HEK293 (cell line): ENCODE results near the gene HOXA10.

ENCODE experiments used
- CTCF ChIA-PET: fragments of 350-600 bp; formaldehyde crosslinking; extraction: SDS; loops from one replicate; lab custom pipeline; 2021; ENCODE audit warnings: antibody characterized with exemption; lab: Yijun Ruan, JAX
- POLR2A ChIA-PET: fragments of 300-600 bp; formaldehyde crosslinking; extraction: SDS; loops from one replicate; lab custom pipeline; 2020; ENCODE audit warnings: antibody characterized with exemption, inconsistent platforms; lab: Yijun Ruan, JAX
- H3K27ac ChIP-seq: fragments of 200-500 bp; sonication (Bioruptor generic); 2 replicates; pipeline ENCODE4 v1.5.1; 2014; ENCODE audit warnings: low read depth, low read length, control low read depth, inconsistent platforms; ENCODE audit errors: extremely low read depth
- H3K36me3 ChIP-seq, 2 experiments: fragments of 200-500 bp in 1 of 2; sonication (Bioruptor generic) in 1 of 2; 1 replicate in 1 of 2; 2 replicates in 1 of 2; pipeline ENCODE4 v1.5.1; 2014 to 2017; ENCODE audit warnings: inconsistent platforms in 2 of 2, low read length in 2 of 2; ENCODE audit not compliant: control insufficient read depth in 2 of 2, insufficient read depth in 1 of 2
- H3K4me1 ChIP-seq: fragments of 200-500 bp; sonication (Bioruptor generic); 2 replicates; pipeline ENCODE4 v1.5.1; 2014; ENCODE audit warnings: mild to moderate bottlenecking, low read length, inconsistent platforms; ENCODE audit not compliant: control insufficient read depth, insufficient read depth
- H3K4me3 ChIP-seq: 2 replicates; pipeline ENCODE4 v1.5.1; 2011; ENCODE audit warnings: low read depth, mild to moderate bottlenecking, control low read depth, low read length, moderate library complexity
- H3K9me3 ChIP-seq: fragments of 200-500 bp; sonication (Bioruptor generic); 2 replicates; pipeline ENCODE4 v1.5.1; 2014; ENCODE audit warnings: low read depth, low read length, inconsistent platforms; ENCODE audit not compliant: control insufficient read depth, insufficient read depth
- EGR2 ChIP-seq: fragments of 450-650 bp; formaldehyde crosslinking; IDR thresholded peaks from 2 replicates; pipeline ENCODE4 v1.5.1; 2016; ENCODE audit warnings: low read depth, missing biosample characterization, missing genetic modification characterization
- KLF10 ChIP-seq: fragments of 450-650 bp; IDR thresholded peaks from 2 replicates; pipeline ENCODE4 v1.5.1; 2018; ENCODE audit warnings: missing biosample characterization, mild to moderate bottlenecking, missing genetic modification characterization
- OSR2 ChIP-seq: fragments of 450-650 bp; formaldehyde crosslinking; IDR thresholded peaks from 2 replicates; pipeline ENCODE4 v1.5.1; 2016; ENCODE audit warnings: missing biosample characterization, missing genetic modification characterization
- OVOL3 ChIP-seq: fragments of 450-650 bp; formaldehyde crosslinking; IDR thresholded peaks from 2 replicates; pipeline ENCODE4 v1.5.1; 2016; ENCODE audit warnings: missing biosample characterization, missing genetic modification characterization
- SCRT2 ChIP-seq: fragments of 450-650 bp; formaldehyde crosslinking; IDR thresholded peaks from 2 replicates; pipeline ENCODE4 v1.5.1; 2016; ENCODE audit warnings: missing biosample characterization, missing genetic modification characterization
- ZFHX2 ChIP-seq: fragments of 450-650 bp; formaldehyde crosslinking; conservative IDR thresholded peaks from 2 replicates; pipeline ENCODE4 v1.5.1; 2016; ENCODE audit warnings: missing biosample characterization, missing genetic modification characterization
- ZNF146 ChIP-seq: fragments of 450-650 bp; formaldehyde crosslinking; IDR thresholded peaks from 2 replicates; pipeline ENCODE4 v1.5.1; 2016; ENCODE audit warnings: missing biosample characterization, missing genetic modification characterization
- ZNF202 ChIP-seq: fragments of 450-650 bp; formaldehyde crosslinking; IDR thresholded peaks from 2 replicates; pipeline ENCODE4 v1.5.1; 2016; ENCODE audit warnings: missing biosample characterization, missing genetic modification characterization, borderline replicate concordance
- ZNF23 ChIP-seq: fragments of 450-650 bp; formaldehyde crosslinking; IDR thresholded peaks from 2 replicates; pipeline ENCODE4 v1.5.1; 2016; ENCODE audit warnings: missing biosample characterization, missing genetic modification characterization, borderline replicate concordance
- ZNF404 ChIP-seq: fragments of 450-650 bp; formaldehyde crosslinking; IDR thresholded peaks from 2 replicates; pipeline ENCODE4 v1.5.1; 2017; ENCODE audit warnings: missing biosample characterization, missing genetic modification characterization
- ZNF514 ChIP-seq: fragments of 450-650 bp; formaldehyde crosslinking; IDR thresholded peaks from 2 replicates; pipeline ENCODE4 v1.5.1; 2016; ENCODE audit warnings: missing biosample characterization, missing genetic modification characterization
- ZNF530 ChIP-seq: fragments of 450-650 bp; formaldehyde crosslinking; IDR thresholded peaks from 2 replicates; pipeline ENCODE4 v1.5.1; 2016; ENCODE audit warnings: low read depth, missing biosample characterization, missing genetic modification characterization
- ZNF544 ChIP-seq: fragments of 450-650 bp; formaldehyde crosslinking; IDR thresholded peaks from 2 replicates; pipeline ENCODE4 v1.5.0; 2017; ENCODE audit warnings: missing biosample characterization, missing genetic modification characterization
- ZNF548 ChIP-seq: fragments of 450-650 bp; formaldehyde crosslinking; IDR thresholded peaks from 2 replicates; pipeline ENCODE4 v1.5.1; 2016; ENCODE audit warnings: missing biosample characterization, missing genetic modification characterization
- ZNF585B ChIP-seq: fragments of 450-650 bp; formaldehyde crosslinking; IDR thresholded peaks from 2 replicates; pipeline ENCODE4 v1.5.1; 2016; ENCODE audit warnings: missing biosample characterization, missing genetic modification characterization
- ZNF623 ChIP-seq: fragments of 450-650 bp; formaldehyde crosslinking; IDR thresholded peaks from 2 replicates; pipeline ENCODE4 v1.5.1; 2016; ENCODE audit warnings: missing biosample characterization, missing genetic modification characterization
- ZSCAN16 ChIP-seq: fragments of 450-650 bp; formaldehyde crosslinking; IDR thresholded peaks from 2 replicates; pipeline ENCODE4 v1.5.1; 2016; ENCODE audit warnings: missing biosample characterization, missing genetic modification characterization
- TF ChIP-seq, protein P1 (sequence below): fragments of 450-650 bp; formaldehyde crosslinking; IDR thresholded peaks from 2 replicates; pipeline ENCODE4 v1.5.0; 2017; ENCODE audit warnings: missing biosample characterization, missing genetic modification characterization, borderline replicate concordance
- TF ChIP-seq, protein P2 (sequence below): fragments of 450-650 bp; formaldehyde crosslinking; IDR thresholded peaks from 2 replicates; pipeline ENCODE4 v1.5.1; 2017; ENCODE audit warnings: missing biosample characterization, missing genetic modification characterization
- TF ChIP-seq, protein P3 (sequence below): fragments of 450-650 bp; formaldehyde crosslinking; conservative IDR thresholded peaks from 2 replicates; pipeline ENCODE4 v1.5.1; 2016; ENCODE audit warnings: low read depth, missing biosample characterization, missing genetic modification characterization
- TF ChIP-seq, protein P4 (sequence below): fragments of 450-650 bp; formaldehyde crosslinking; IDR thresholded peaks from 2 replicates; pipeline ENCODE4 v1.5.1; 2016; ENCODE audit warnings: missing biosample characterization, missing genetic modification characterization, borderline replicate concordance
- TF ChIP-seq, protein P5 (sequence below): fragments of 450-650 bp; formaldehyde crosslinking; IDR thresholded peaks from 2 replicates; pipeline ENCODE4 v1.5.1; 2016; ENCODE audit warnings: missing biosample characterization, missing genetic modification characterization
- TF ChIP-seq, protein P6 (sequence below): fragments of 450-650 bp; formaldehyde crosslinking; IDR thresholded peaks from 2 replicates; pipeline ENCODE4 v1.5.1; 2016; ENCODE audit warnings: missing biosample characterization, missing genetic modification characterization

Gene HOXA10

DNA sequence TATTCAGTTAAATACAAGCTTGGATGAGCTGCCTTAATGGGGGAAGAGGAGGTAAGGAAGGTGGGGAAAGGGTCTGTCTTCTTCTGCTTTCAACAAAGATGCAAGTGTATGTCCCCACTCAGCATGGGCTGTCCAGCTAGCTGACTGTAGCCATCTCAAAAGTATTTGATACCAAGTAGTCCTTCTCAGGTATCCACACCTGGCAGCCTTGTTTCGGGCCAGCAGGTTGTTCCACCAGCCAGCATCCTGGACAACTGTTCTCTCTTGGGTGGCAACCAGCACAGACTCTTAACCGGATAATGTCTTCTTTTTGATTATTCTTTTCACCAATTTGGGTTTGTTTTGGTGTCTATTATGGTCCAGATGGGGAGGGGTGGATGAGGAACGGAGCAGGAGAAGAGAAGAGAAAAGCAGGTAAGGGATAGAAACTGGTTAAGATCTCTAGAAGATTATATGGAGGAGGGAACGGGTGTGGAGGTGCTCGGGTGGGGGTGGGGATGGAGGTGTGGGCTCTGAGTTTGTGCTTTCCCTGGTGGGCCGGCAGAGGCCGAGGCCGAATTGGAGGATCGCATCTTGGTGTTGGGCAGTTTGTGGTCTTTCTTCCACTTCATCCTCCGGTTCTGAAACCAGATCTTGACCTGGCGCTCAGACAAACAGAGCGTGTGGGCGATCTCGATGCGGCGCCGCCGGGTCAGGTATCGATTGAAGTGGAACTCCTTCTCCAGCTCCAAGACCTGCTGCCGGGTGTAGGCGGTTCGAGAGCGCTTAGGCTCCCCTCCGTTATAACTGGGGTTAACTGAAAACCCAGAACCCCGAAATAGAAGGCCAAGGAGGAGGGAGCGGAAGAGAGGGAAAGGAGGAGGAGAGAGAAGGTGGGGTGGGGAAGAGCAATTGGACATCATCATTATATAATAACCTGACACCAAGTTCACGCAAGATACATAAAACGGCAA, 45.1 kb downstream of the HOXA10 start:
- H3K4me3 ChIP-seq, result no peak overlapping the region
- H3K4me1 ChIP-seq, result peaks cover 66% of the 10 kb centered on the region
- peak overlapping the region; percentile 100 for H3K27ac ChIP-seq
- H3K9me3 ChIP-seq, result no peaks in the 10 kb centered on the region
- CTCF ChIA-PET, result interaction anchor here (0.8 to 1.6 kb wide), 5 partner anchors 9 to 447 kb away, joined by 3 to 6 read pairs (median 4); partner anchors contain the start of gene HOXA6
- POLR2A ChIA-PET, result interaction anchor here (1.3 to 1.4 kb wide), 2 partner anchors 14 to 15 kb away, joined by 3 to 4 read pairs; no protein-coding TSS in a partner anchor
- peaks cover 5 to 22% of the 10 kb centered on the region in 2 experiments; a peak in 1 of 3 replicates for H3K36me3 ChIP-seq
- TF ChIP-seq ZNF404 (tag by site-specific recombination) (no peak), ZNF548 (no peak), OSR2 (tag by site-specific recombination) (no peak), ZNF514 (tag by site-specific recombination) (no peak), ZNF202 (tag by site-specific recombination) (no peak), EGR2 (peak; percentile 75), ZSCAN16 (no peak), SCRT2 (no peak), KLF10 (tag by site-specific recombination) (no peak), ZNF146 (no peak), OVOL3 (tag by site-specific recombination) (no peak), ZFHX2 (peak; percentile 81), ZNF23 (tag by site-specific recombination) (no peak), ZNF623 (tag by site-specific recombination) (no peak), ZNF530 (0 out of 2 replicates have a peak, but pooled peaks have one; percentile 20), ZNF544 (tag by site-specific recombination) (no peak), ZNF585B (tag by site-specific recombination) (no peak)
- TF ChIP-seq, protein P1, sequence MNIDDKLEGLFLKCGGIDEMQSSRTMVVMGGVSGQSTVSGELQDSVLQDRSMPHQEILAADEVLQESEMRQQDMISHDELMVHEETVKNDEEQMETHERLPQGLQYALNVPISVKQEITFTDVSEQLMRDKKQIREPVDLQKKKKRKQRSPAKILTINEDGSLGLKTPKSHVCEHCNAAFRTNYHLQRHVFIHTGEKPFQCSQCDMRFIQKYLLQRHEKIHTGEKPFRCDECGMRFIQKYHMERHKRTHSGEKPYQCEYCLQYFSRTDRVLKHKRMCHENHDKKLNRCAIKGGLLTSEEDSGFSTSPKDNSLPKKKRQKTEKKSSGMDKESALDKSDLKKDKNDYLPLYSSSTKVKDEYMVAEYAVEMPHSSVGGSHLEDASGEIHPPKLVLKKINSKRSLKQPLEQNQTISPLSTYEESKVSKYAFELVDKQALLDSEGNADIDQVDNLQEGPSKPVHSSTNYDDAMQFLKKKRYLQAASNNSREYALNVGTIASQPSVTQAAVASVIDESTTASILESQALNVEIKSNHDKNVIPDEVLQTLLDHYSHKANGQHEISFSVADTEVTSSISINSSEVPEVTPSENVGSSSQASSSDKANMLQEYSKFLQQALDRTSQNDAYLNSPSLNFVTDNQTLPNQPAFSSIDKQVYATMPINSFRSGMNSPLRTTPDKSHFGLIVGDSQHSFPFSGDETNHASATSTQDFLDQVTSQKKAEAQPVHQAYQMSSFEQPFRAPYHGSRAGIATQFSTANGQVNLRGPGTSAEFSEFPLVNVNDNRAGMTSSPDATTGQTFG, result no peak
- TF ChIP-seq, protein P2, sequence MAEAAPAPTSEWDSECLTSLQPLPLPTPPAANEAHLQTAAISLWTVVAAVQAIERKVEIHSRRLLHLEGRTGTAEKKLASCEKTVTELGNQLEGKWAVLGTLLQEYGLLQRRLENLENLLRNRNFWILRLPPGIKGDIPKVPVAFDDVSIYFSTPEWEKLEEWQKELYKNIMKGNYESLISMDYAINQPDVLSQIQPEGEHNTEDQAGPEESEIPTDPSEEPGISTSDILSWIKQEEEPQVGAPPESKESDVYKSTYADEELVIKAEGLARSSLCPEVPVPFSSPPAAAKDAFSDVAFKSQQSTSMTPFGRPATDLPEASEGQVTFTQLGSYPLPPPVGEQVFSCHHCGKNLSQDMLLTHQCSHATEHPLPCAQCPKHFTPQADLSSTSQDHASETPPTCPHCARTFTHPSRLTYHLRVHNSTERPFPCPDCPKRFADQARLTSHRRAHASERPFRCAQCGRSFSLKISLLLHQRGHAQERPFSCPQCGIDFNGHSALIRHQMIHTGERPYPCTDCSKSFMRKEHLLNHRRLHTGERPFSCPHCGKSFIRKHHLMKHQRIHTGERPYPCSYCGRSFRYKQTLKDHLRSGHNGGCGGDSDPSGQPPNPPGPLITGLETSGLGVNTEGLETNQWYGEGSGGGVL (tag by site-specific recombination), result peak; percentile 21; the same call in 1 of the 2 replicates
- TF ChIP-seq, protein P3, sequence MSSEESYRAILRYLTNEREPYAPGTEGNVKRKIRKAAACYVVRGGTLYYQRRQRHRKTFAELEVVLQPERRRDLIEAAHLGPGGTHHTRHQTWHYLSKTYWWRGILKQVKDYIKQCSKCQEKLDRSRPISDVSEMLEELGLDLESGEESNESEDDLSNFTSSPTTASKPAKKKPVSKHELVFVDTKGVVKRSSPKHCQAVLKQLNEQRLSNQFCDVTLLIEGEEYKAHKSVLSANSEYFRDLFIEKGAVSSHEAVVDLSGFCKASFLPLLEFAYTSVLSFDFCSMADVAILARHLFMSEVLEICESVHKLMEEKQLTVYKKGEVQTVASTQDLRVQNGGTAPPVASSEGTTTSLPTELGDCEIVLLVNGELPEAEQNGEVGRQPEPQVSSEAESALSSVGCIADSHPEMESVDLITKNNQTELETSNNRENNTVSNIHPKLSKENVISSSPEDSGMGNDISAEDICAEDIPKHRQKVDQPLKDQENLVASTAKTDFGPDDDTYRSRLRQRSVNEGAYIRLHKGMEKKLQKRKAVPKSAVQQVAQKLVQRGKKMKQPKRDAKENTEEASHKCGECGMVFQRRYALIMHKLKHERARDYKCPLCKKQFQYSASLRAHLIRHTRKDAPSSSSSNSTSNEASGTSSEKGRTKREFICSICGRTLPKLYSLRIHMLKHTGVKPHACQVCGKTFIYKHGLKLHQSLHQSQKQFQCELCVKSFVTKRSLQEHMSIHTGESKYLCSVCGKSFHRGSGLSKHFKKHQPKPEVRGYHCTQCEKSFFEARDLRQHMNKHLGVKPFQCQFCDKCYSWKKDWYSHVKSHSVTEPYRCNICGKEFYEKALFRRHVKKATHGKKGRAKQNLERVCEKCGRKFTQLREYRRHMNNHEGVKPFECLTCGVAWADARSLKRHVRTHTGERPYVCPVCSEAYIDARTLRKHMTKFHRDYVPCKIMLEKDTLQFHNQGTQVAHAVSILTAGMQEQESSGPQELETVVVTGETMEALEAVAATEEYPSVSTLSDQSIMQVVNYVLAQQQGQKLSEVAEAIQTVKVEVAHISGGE, result no peak
- TF ChIP-seq, protein P4, sequence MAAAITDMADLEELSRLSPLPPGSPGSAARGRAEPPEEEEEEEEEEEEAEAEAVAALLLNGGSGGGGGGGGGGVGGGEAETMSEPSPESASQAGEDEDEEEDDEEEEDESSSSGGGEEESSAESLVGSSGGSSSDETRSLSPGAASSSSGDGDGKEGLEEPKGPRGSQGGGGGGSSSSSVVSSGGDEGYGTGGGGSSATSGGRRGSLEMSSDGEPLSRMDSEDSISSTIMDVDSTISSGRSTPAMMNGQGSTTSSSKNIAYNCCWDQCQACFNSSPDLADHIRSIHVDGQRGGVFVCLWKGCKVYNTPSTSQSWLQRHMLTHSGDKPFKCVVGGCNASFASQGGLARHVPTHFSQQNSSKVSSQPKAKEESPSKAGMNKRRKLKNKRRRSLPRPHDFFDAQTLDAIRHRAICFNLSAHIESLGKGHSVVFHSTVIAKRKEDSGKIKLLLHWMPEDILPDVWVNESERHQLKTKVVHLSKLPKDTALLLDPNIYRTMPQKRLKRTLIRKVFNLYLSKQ (tag by site-specific recombination), result no peak
- TF ChIP-seq, protein P5, sequence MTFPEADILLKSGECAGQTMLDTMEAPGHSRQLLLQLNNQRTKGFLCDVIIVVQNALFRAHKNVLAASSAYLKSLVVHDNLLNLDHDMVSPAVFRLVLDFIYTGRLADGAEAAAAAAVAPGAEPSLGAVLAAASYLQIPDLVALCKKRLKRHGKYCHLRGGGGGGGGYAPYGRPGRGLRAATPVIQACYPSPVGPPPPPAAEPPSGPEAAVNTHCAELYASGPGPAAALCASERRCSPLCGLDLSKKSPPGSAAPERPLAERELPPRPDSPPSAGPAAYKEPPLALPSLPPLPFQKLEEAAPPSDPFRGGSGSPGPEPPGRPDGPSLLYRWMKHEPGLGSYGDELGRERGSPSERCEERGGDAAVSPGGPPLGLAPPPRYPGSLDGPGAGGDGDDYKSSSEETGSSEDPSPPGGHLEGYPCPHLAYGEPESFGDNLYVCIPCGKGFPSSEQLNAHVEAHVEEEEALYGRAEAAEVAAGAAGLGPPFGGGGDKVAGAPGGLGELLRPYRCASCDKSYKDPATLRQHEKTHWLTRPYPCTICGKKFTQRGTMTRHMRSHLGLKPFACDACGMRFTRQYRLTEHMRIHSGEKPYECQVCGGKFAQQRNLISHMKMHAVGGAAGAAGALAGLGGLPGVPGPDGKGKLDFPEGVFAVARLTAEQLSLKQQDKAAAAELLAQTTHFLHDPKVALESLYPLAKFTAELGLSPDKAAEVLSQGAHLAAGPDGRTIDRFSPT, result no peak
- TF ChIP-seq, protein P6, sequence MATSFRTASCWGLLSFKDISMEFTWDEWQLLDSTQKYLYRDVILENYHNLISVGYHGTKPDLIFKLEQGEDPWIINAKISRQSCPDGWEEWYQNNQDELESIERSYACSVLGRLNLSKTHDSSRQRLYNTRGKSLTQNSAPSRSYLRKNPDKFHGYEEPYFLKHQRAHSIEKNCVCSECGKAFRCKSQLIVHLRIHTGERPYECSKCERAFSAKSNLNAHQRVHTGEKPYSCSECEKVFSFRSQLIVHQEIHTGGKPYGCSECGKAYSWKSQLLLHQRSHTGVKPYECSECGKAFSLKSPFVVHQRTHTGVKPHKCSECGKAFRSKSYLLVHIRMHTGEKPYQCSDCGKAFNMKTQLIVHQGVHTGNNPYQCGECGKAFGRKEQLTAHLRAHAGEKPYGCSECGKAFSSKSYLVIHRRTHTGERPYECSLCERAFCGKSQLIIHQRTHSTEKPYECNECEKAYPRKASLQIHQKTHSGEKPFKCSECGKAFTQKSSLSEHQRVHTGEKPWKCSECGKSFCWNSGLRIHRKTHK, result no peak
